Urinary bladder (tissue), 4 donors: ENCODE results near the gene CHIC1. TPM values are rescaled to one million over a fixed set of nuclear protein-coding genes. Genes with fewer than 3 reads are reported as not detected.
"Not testable (repeated sequence)": the region's sequence is repeated elsewhere in the genome, so short reads cannot be mapped to it uniquely, and the experiment has no call there.

Experiments
- DNase-seq: peaks from one replicate; pipeline ENCODE4 v3.0.0-alpha.2; 2015; ENCODE audit errors: extremely low spot score
- H3K27ac ChIP-seq: one replicate; pipeline ENCODE4 v1.5.1; 2013; ENCODE audit warnings: low read depth, mild to moderate bottlenecking, moderate library complexity
- H3K36me3 ChIP-seq: one replicate; pipeline ENCODE4 v1.6.1; 2013; ENCODE audit warnings: mild to moderate bottlenecking, moderate library complexity; ENCODE audit not compliant: insufficient read depth
- H3K4me1 ChIP-seq: one replicate; pipeline ENCODE4 v1.6.1; 2013; ENCODE audit warnings: mild to moderate bottlenecking, moderate library complexity; ENCODE audit not compliant: insufficient read depth
- H3K4me3 ChIP-seq: one replicate; pipeline ENCODE4 v1.5.1; 2013; ENCODE audit warnings: low read depth, low read length
- WGBS: extraction: QIAGEN DNeasy Blood & Tissue Kit; methylation state at CpG from one replicate; pipeline ENCODE4 v1.1.7; 2013; 5-methylcytosine and 5-hydroxymethylcytosine counted together
- polyA plus RNA-seq: library from polyadenylated mRNA; stranded (reverse); fragments of 200-250 nt; gene quantifications from one replicate; pipeline ENCODE4 v1.2.3, GENCODE V29; 2013
- total RNA-seq: library from RNA; depleted of rRNA; stranded (reverse); fragments of >200 nt; gene quantifications from one replicate; pipeline ENCODE4 v1.2.3, GENCODE V29; 2014
- donor health status: healthy with polysubstance abuse.
- donor health status: healthy.

Gene CHIC1
- total RNA-seq: 30.1 TPM
- 6.1 TPM for polyA plus RNA-seq

DNA sequence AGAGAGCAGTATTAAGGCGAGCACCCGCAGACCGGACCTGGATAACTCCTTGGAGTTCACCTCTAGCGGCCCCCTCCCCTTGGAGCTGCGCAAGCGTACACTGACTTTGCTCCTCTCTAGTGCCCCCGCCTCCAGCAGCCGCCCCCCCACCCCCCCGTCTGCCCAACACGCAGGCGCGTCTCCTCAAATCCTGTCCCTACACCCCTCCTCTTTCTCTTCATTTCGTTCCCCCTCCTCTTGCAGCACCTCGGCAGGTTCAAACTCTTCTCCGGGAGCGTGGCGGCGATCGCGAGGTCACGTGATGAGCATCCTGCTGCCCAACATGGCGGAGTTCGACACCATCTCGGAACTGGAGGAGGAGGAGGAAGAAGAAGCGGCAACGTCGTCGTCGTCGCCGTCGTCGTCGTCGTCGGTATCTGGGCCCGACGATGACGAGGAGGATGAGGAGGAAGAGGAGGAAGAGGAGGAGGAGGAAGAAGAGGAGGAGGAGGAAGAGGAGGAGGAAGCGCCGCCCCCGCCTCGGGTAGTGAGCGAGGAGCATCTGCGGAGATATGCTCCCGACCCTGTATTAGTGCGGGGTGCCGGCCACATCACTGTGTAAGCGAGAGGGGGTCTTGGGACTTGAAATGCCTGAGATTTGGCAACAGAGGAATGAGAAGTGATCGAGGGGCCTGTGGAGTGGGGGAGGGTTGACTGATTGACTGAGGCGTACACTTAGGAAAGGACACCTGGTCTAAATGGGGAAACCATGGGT is at the start of gene CHIC1:
Gene CHIC1 (plus strand): TSS at position 214 of the 754 bp plus-strand sequence. CDS start 88 bp downstream, at position 302.
- Histone ChIP-seq H3K27ac (peak within 1 kb of the TSS; percentile 90), H3K4me3 (peak within 1 kb of the TSS; percentile 61), H3K36me3 (no peaks in the 10 kb centered on the region), H3K4me1 (no peaks in the 10 kb centered on the region)
- DNase-seq: peak; percentile 21
- under 1% methylated on average over 51 of the region's 51 CpGs for WGBS

DNA sequence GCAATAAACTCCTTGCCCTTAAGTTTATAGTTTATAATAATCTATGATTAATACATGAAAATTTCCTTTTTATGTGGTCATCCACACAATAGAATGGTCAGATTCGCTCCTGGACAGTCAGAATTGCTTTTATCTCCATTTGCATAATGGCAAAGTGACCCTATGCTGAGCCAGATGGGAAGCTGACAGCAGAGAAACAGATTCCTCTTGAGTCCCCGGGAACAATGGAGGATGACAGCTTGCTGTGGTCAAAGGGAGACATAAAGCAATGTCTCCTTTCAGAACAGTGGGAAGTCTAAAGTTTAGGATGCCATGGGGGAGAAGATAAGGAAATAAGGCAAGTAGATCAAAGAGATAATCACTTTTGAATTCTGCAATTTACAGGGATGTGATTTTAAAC is 40.2 kb upstream of the CHIC1 start:
- DNase-seq, H3K36me3 ChIP-seq, H3K27ac ChIP-seq, H3K4me1 ChIP-seq, H3K4me3 ChIP-seq: not testable (repeated sequence)
- WGBS: 67% methylated on average over 2 of the region's 2 CpGs

DNA sequence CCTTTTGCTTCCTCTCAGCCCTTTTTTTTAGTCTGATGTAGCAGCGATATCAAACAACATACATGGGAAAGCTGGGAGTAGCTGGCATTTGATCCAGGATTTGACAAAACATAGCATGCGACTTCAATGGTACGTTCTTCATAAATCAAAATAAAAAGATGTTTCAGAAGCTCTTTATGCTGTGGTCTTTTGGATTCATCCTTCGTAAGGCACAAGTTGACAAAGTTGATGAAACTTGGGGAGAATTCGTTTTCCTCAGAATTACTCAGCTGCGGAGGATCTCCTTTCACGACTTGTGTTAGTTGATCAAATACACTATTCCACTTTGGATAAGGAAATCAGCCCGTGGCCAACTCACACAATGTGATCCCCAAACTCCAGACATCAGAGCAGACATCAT is 38.1 kb upstream of the CHIC1 start:
- H3K27ac ChIP-seq: no peak overlapping the region
- DNase-seq: no peak
- no peak overlapping the region for H3K4me3 ChIP-seq
- no peaks in the 10 kb centered on the region for H3K36me3 ChIP-seq
- WGBS: 90% methylated on average over 8 of the region's 8 CpGs
- no peaks in the 10 kb centered on the region for H3K4me1 ChIP-seq

DNA sequence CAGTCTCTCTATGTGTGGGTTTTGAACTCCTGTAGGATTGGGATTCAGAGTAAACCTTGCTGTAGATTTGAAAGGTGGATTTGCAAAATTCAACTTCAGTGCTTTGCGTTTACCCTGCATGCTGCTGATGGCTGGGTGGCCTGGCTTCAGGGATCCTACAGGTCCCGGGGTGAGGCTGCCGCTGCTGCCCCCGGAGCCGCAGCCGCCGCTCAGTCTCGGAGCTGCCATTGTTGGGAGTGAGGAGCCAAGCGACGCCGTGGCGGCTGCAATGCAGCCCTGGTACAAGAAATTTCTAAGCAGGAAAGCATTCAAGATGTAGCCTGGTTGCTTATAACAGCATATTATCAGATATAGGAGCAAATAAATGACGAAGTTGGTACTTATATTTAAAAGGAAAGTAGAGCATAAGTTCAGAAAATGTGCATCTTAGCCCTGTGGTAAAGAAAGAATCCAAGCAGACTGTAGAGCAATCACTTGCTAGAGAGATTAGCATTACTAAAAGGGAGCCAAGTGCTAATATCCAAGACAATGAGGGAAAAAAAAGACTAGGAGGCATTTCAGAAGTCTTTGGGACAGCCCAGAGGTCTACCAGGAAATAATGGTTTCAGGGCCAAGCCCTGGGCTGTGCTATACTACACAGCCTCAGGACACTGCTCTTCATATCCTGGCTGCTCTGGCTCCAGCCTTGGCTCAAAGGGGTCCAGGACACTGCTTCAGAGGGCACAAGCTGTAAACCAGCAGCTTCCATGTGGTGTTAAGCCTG is 36.9 kb upstream of the CHIC1 start:
- WGBS: 31% methylated on average over 13 of the region's 13 CpGs
- no peak overlapping the region for H3K4me3 ChIP-seq
- no peaks in the 10 kb centered on the region for H3K4me1 ChIP-seq
- H3K36me3 ChIP-seq: no peaks in the 10 kb centered on the region
- H3K27ac ChIP-seq: no peak overlapping the region
- DNase-seq: no peak

DNA sequence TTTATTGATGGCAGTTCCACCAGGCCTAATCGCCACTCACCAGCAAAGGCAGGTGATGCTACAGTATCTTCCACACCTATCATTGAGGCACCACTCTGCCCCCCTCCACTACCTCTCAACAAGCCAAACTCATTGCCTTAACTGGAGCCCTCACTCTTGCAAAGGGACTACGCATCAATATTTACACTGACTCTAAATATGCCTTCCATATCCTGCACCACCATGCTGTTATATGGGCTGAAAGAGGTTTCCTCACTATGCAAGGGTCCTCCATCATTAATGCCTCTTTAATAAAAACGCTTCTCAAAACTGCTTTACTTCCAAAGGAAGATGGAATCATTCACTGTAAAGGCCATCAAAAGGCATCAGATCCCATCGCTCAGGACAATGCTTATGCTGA is 31.3 kb upstream of the CHIC1 start:
- 95% methylated on average over 4 of the region's 4 CpGs for WGBS
- DNase-seq: not testable (repeated sequence)

DNA sequence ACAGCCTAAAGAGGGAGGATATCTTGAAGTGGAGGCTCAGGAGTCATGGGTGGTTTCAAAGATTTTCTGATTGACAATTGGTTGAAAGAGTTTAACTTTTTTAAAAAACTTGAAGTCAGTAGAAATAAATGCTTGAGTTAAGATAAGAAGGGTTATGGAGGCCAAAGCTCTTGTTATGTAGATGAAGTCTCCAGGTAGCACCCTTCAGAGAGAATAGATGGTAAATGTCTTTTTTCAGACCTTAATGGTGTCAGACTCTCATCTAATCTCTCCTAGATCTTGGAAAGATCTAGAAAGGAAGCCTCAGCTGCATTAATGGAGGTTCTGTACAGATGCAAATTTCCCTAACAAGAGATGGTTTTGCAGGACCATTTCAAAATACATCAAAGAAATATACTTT is 6.8 kb upstream of the CHIC1 start:
- no peak for DNase-seq
- Histone ChIP-seq H3K36me3 (no peaks in the 10 kb centered on the region), H3K4me3 (no peak overlapping the region), H3K27ac (no peak overlapping the region), H3K4me1 (no peaks in the 10 kb centered on the region)

More for the DNA sequence above, 31.3 kb upstream of the CHIC1 start:
- not testable (repeated sequence) for H3K36me3 ChIP-seq, H3K27ac ChIP-seq, H3K4me3 ChIP-seq, H3K4me1 ChIP-seq

DNA sequence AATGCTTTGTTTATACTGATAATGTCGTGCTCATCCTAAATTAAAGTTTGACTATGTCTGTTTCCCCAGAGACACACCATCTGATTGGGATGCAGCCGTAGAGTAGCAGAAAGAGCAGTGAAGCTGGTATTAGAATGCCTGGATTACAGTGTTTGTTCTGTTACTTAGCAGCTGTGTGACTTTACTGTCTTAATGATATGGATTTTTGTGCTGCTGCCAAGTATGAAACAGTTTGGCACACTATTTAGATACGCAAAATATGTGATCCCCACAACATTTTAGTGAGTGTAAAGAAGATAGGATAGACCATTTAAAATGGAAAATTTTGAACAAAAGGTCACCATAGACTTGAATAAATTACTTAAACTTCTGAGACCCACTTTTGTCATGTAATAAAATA is 1.2 kb upstream of the CHIC1 start:
- DNase-seq: no peak
- Histone ChIP-seq H3K4me1 (no peaks in the 10 kb centered on the region), H3K27ac (no peak overlapping the region), H3K4me3 (no peak overlapping the region), H3K36me3 (no peaks in the 10 kb centered on the region)
- WGBS: 24% methylated on average over 3 of the region's 3 CpGs

DNA sequence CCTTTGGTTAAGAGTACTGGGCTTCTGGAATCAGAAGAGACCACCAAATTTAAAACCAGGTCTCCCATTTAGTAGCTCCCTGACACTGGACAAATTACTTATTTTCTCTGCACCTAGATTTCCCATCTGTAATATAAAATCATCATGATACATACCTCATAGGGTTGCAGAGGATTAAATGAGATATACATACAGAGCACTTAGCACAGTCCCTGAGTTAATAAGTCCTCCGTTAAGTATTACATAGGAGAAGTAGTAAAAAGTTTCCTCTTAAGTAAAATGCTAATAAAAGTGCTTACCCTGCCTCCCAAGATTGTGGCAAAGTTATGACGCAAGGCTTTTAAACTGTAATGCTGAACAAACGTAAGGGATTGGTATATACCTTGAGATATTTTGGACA is 539 bp upstream of the CHIC1 start:
- no peak for DNase-seq
- Histone ChIP-seq H3K4me3 (peak overlapping the region; percentile 61), H3K27ac (no peak overlapping the region), H3K4me1 (no peaks in the 10 kb centered on the region), H3K36me3 (no peaks in the 10 kb centered on the region)
- WGBS: 0% methylated on average over 3 of the region's 3 CpGs

DNA sequence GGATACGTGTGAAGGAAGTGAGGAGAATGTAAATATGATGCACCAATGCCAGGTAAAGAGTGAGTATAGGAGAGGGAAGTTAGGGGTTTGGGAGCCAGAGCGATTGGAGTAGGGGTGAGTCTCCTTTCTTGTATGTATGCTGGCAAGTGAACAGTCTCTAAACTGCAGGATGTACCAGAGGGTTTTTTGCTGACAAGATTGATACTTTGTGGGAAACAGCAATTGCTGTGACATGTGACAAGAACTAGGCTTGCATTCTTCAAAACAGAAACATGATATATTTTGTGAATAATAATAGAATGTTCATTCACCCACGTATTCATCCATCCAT is 706 bp downstream of the CHIC1 start:
- no peak for DNase-seq
- H3K27ac ChIP-seq: peak overlapping the region; percentile 90
- peak overlapping the region; percentile 61 for H3K4me3 ChIP-seq
- 2% methylated on average over 3 of the region's 3 CpGs for WGBS
- no peaks in the 10 kb centered on the region for H3K36me3 ChIP-seq
- no peaks in the 10 kb centered on the region for H3K4me1 ChIP-seq

DNA sequence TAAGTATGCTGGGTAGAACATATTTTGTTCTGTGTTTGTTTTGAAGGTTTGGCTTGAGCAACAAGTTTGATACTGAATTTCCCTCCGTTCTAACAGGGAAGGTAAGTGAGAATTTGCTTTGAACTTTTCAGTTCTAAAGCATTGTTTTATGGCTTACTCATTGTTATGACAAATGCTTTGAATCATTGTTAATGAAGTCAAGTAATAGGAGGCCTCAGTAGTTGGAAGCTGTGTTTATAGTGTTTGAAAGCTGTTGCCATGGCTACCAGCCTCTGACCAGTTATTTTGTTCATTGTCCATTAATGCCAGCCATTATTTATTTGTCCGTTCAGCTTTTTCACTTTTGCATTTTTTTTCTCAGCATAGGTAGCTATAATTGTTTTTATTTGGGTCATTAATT is 14.4 kb downstream of the CHIC1 start:
- no peaks in the 10 kb centered on the region for H3K4me1 ChIP-seq
- no peak for DNase-seq
- no peak overlapping the region for H3K4me3 ChIP-seq
- no peak overlapping the region for H3K27ac ChIP-seq
- WGBS: 33% methylated on average over 2 of the region's 2 CpGs
- H3K36me3 ChIP-seq: no peaks in the 10 kb centered on the region

DNA sequence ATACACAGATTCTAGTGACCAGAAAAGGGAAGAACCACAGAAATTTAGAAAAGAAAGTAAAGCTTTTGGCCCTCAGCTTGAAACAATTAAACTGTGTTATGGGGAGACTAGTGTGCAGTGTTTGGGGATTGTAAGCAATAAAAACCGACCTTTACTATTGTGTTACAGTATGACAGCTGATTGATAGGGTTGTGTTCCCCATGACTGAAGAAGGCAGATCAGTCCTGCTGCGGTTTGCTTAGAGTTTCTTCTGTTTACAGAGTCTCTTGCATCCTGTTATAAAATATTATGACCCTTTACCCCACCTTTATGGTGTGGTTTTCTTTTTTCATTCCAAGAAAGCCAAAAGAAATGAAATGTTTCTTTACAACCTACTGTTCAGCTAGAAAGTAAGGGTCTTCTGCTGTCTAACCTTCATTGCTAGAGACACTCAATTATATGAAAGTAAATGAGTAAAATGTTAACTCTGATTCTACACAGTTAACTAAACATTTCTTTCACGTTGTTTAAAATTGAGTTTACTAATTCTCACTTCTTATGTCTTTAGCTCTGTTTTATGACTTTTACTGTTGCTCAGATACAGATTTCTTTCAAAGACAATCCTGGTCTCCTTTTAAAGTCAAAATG is 18.1 kb downstream of the CHIC1 start:
- Histone ChIP-seq H3K4me3 (no peak overlapping the region), H3K4me1 (no peaks in the 10 kb centered on the region), H3K27ac (no peak overlapping the region), H3K36me3 (no peaks in the 10 kb centered on the region)
- DNase-seq: no peak
- 23% methylated on average over 3 of the region's 3 CpGs for WGBS

DNA sequence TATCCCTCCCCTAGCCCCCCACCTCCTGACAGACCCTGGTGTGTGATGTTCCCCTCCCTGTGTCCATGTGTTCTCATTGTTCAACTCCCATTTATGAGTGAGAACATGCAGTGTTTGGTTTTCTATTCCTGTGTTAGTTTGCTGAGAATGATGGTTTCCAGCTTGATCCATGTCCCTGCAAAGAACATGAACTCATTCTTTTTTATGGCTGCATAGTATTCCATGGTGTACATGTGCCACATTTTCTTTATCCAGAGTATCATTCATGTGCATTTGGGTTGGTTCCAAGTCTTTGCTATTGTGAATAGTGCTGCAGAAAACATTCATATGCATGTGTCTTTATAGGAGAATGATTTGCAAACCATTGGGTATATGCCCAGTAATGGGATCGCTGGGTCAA is 34.8 kb downstream of the CHIC1 start:
- 93% methylated on average over 1 of the region's 1 CpG for WGBS
- not testable (repeated sequence) for H3K4me1 ChIP-seq, H3K4me3 ChIP-seq

DNA sequence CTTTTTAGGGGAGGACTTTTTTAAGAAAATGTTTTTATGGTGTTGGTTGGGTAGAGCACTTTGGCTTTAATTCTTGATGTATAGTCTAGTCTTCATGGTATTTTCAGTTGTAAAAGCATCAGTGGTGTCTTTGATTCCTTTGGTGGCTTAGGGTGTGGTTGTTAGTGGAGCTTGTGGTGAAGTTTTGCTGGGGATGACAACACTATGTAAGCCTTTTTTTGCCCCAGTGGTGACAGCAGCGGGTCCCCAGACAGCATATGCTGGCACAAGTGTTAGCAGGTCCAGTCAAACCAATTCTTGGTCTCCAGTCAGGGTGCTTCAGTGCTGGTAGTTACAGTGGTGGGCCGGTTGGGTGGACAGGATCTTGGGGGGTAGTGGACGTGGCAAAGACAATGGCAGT is 52.0 kb downstream of the CHIC1 start:
- Histone ChIP-seq H3K4me3 (no peak overlapping the region), H3K36me3 (no peaks in the 10 kb centered on the region), H3K4me1 (no peaks in the 10 kb centered on the region), H3K27ac (no peak overlapping the region)
- no peak for DNase-seq
- WGBS: 100% methylated on average over 3 of the region's 3 CpGs

More for the DNA sequence above, 34.8 kb downstream of the CHIC1 start:
- not testable (repeated sequence) for H3K36me3 ChIP-seq, DNase-seq, H3K27ac ChIP-seq

DNA sequence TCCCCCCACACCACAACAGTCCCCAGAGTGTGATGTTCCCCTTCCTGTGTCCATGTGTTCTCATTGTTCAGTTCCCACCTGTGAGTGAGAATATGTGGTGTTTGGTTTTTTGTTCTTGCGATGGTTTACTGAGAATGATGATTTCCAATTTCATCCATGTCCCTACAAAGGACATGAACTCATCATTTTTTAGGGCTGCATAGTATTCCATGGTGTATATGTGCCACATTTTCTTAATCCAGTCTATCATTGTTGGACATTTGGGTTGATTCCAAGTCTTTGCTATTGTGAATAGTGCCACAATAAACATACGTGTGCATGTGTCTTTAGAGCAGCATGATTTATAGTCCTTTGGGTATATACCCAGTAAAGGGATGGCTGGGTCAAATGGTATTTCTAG is 78.7 kb downstream of the CHIC1 start:
- H3K27ac ChIP-seq, DNase-seq, H3K4me1 ChIP-seq, H3K36me3 ChIP-seq, H3K4me3 ChIP-seq: not testable (repeated sequence)
- WGBS: 96% methylated on average over 2 of the region's 2 CpGs
